ENCODE results near the gene SHISA9.

- TF ChIP-seq CTCF (IDR thresholded peaks at IDR 0.05): no peak
- TF ChIP-seq POLR2A (IDR thresholded peaks at IDR 0.05): no peak
Observed at GRCh38 chr16:13264749-13265552, 363.6 kb downstream of the SHISA9 start.
